Raji (cell line): ENCODE results near the gene EMILIN2.

ENCODE experiments used
- POLR2A ChIP-seq: IDR thresholded peaks from 2 replicates; pipeline ENCODE4 v1.6.1; 2011; ENCODE audit warnings: low read depth, low read length, control low read depth; ENCODE audit not compliant: insufficient read depth

The EMILIN2 gene

DNA sequence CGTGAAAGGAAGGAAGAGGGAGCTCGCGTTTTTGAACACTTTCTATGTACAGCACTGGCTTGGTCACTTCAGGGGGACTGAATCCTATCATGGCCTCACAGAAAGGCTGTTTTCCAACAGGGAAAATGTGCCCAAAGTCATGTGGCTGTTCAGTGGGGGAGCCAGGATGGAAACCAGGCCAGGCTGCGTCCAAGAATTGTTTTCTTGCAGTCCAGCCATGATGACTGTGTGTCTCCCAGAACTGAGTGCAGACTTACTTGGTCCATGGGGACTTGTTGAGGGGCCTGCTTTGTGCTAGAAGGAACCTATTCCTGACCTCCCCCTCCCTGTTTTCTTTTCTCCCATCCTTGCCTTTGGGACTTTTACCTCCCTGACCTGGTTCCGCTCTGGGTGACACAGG is 46.9 kb downstream of the EMILIN2 start:
- no peak for TF ChIP-seq POLR2A

DNA sequence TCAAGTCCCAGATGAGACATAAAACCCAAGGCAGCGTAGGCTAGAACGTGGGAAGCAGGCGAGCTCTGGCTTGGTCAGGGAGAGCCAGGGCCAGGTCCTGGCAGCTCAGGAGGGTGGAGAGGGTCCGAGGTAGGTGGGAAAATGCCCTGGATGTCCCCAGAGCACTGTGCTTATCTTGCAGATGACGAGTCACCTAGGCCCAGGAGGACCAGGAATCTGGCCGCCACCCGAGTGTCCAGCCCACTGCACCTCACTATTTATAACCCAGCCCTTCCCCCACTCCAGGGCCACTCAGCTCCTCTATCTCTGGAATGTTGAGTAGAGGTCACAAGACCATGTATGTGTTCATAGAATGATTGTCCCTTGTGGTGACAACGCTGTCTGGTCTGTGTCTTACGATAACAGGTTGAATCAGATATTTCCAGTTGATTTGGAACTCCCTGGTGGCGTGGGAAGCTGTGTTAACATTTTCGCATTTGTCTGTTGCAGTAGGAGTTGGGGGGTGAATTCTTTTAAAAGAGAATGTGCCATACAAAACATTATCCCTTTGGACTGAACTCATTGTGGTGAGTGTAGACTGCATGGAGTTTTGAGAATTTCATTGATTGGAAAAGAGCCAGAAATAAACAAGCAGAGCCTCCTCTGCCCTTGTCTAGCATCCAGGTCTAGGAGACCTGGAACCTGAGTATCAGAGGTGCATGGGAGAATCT is 47.5 kb downstream of the EMILIN2 start:
- no peak for TF ChIP-seq POLR2A

DNA sequence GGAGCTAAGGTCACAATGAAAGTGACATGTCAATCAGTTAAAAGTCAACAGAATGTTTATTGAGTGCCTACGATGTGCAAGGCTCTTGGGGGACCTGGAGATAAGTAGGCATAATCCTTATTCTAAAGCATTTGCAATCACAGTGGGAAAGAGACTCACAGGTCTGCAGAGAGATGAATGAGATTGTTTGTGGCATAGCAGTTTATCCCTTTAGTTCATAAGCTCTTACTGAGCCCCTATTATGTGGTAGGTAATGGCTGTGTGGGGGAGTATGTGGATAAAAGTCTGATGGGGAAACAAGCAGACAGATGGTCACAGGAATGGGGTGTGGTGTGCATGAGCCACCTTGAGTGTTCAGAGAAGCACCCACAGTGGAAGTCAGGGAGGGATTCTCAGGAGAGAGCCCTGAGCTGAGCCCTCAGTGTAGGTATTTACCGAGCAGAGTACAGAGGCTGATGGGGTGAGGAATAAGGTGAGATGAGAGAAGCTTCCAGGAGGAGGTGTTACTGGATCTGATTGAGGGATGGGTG is 48.1 kb downstream of the EMILIN2 start:
- no peak for TF ChIP-seq POLR2A

DNA sequence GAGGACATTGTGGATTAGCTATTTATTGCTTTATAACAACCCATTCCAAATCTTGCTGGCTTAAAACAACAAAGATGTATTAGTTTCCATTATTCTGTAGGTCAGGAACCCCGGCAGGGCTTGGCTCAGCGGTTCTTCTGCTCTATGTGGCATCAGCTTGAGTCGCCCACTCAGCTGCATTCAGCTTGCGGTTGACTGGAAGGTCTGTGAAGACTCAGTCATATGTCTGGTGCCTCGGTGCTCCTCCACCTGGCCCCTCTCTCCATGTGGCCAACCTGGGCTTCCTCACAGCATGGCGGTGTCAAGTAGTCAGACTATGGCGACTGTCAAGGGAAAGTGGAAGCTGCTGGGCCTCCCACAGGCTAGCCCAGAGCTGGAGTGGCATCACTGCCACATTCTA is 48.6 kb downstream of the EMILIN2 start:
- no peak for TF ChIP-seq POLR2A

DNA sequence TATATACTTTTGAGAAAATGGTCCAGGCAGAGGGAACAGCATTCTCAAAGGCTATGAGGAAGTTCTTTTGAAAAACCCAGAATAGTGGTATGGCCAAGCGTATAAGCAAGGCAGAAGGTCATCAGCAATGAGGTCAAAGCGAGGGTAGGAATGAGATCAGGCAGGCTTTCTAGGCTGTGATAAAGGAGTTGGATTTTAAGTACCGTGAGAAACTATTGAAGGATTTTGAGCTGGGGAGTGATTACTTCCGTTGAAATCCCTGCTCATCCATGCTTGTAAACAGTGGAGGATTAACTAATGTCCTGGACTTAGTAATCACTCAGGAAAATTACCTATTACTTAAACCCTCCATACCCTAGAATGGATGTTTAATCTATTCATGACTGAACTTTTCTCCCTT is 50.2 kb downstream of the EMILIN2 start:
- TF ChIP-seq POLR2A = no peak

DNA sequence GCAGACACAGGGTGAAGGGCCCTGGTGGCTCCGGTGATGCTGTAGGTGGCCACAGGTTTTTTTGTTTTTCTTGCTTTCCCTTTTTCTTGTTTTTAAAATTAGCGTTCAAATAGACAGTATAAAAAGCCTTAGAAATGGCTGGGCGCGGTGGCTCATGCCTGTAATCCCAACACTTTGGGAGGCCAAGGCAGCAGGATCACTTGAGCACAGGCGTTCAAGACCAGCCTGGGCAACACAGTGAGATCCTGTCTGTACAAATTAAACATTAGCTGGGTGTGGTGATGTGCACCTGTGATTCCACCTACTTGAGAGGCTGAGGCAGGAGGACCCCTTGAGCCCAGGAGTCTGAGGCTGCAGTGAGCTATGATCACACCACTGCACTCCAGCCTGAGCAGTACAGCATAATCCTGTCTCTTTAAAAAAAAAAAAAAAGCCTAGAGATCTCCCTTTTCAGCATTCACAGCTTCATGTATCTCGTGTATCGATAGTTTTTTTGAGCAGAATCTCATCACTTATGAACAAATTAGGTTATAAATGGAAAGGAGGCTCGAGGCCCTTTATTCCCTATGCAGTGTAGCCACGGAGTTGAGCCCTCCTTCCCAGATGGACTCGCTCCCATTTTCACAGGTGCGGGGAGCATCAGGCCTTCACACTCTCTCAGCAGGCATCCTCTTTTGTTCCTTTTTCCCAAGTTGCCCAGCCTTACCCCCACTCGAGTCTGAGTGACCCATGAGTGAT is 50.8 kb downstream of the EMILIN2 start:
- no peak for TF ChIP-seq POLR2A

DNA sequence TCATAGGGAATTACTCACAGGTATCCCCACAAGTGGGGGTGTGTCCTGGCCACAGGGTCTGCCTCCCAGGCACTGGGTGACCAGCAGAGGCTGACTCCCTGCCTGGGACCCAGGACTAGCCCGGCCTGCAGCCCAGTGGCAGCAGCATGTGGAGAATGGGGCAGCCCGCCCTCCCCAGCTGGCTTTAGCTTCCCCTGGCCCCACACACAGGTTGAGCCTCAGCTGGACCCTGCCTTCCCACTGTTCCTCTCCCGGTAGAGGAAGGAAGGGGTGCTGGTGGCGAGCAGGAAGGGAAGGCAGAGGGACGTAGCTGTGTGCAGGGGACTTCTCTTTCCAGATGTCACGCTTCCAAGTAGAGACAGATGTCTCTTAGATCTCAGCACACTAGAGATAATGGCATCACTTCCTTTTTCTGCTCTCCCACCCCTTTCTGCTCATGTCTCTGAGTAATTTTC is 51.4 kb downstream of the EMILIN2 start:
- TF ChIP-seq POLR2A = no peak

DNA sequence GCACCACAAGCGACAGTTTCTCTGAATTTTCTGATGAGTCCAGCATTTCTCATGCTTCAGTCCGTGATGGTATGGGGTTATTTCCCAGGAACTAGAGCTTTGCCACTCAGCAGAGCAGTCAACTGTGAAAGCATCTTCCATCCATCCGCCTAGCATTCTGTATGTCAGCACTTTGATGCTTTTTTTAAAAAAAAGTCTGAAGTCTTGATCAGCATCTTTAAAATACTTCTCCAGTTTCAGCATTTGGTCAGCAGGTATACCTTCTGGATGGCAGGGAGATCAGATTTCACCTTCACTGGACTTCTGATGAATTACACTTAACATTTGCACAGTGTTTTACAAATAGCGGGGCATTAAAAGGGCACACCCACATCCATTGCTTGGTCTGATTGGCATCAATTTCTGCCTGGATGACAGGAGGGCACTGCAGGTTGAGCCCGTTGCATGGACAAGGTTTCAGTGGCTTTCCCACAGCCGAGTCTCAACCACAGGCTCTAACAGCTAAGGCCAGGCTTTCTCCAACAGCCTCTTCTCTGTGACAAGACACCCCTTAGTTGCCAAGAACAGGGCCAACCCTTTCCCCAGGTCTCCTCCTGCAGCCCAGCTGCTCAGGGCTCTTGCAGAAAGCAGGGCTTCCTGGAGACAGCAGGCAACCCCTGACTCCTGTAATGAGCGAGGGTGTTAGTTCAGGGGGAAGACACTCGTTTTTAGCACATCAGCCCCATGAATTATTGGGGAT is 54.0 kb downstream of the EMILIN2 start:
- TF ChIP-seq POLR2A = no peak

DNA sequence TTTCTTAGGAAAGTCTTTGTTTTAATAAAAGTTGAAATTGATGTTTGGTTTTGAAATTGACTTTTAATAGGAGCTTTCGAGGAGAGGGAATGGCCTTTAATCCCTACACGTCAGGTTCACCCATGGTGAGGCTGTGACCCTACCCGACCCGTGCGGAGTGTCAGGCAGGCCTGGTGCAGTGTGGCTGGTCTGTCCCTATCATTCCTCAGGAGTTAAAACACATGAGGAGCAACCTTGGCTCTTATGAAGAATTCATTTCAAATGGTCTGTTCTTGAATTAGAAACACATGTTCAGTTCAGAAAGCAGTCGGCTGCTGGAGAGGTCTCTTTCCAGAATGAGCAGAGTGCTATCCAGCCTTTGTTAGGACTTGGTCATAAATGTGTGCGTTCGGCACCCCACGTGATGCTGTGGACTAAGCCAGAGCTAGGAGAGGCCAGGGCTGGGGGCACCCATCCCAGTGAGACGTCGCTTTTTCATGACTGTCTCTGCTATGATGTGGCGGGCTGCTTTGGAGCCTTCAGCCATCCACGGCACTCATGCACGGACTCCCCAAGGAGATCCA is 54.7 kb downstream of the EMILIN2 start:
- TF ChIP-seq POLR2A = no peak

DNA sequence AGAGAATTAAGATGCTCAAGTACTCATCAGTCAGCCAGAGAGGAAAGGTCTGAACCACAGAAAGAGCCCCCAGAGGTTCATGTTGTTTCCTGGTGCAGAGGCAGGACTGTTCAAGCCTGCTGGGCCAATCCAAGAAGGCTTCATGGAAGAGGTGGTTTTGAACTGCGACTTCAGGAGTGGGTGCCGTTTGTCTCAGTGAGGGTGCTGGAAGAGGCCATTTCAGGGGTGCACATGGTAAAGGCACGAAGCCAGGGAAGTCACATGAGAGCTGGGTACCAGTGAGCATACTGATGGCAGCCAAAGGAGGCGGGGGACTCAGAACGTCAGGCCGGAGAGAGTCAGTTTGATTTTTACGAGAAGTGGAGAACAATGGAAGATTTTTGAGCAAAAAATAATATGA is 55.5 kb downstream of the EMILIN2 start:
- TF ChIP-seq POLR2A = no peak

DNA sequence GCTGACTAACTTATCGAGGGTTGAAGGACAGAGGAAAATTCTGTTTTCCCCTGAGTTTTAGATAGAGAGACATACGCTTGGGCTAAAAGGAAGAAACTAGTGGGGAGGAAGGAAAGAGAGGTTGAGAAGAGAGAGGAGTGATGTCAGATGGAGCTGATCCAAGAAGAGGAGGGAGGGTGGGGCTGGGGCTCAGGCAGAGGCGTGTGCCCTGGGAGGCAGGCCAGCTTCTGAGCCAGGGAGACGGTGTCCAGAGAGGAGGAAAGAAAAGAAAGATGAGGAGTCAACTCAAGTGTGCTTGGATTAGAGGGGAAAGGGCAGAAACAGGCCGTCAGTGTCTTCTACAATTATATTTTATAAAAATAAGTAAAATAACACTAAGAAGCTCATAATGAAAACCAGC is 56.2 kb downstream of the EMILIN2 start:
- TF ChIP-seq POLR2A = no peak

DNA sequence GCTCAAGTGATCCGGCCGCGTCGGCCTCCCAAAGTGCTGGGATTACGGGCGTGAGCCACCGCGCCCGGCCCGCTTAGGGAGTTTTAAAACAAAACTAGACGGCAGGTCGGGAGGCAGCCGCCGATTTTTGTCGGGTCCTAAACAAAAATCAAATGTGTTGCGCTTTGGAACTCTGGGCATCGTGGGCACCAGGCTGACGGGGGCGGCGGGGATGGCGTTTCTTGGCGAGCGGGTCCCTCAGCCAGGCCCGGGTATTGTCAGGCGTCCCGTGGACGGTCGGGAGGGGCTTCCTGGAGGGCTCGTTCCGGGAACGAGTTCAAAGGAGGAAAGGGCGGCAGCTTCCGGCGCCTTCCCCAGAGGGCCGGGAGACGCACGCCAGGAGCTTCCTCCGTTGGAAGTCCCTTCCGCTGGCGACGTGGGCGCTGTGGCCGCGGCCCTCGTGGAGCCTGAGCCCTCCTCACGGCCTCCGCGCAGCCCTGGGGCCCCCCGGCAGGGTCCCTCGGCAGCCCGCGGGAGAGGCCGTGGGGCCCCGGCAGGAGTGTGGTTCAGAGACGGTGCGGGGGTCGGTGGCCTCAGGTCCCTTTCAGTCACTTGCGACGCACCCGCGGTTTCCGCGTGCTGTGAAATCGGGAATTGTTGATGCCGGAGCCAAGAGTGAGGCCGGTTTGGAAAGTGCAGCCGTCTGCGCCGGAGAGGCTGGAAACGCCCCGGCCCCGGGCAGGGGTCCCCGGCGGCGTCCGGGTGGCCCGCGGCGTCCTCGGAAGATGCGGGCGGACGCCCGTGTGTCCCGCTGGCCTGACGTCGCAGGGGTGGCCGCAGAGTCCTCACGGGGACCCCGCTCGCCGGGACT is 59.3 kb downstream of the EMILIN2 start:
- TF ChIP-seq POLR2A = no peak

DNA sequence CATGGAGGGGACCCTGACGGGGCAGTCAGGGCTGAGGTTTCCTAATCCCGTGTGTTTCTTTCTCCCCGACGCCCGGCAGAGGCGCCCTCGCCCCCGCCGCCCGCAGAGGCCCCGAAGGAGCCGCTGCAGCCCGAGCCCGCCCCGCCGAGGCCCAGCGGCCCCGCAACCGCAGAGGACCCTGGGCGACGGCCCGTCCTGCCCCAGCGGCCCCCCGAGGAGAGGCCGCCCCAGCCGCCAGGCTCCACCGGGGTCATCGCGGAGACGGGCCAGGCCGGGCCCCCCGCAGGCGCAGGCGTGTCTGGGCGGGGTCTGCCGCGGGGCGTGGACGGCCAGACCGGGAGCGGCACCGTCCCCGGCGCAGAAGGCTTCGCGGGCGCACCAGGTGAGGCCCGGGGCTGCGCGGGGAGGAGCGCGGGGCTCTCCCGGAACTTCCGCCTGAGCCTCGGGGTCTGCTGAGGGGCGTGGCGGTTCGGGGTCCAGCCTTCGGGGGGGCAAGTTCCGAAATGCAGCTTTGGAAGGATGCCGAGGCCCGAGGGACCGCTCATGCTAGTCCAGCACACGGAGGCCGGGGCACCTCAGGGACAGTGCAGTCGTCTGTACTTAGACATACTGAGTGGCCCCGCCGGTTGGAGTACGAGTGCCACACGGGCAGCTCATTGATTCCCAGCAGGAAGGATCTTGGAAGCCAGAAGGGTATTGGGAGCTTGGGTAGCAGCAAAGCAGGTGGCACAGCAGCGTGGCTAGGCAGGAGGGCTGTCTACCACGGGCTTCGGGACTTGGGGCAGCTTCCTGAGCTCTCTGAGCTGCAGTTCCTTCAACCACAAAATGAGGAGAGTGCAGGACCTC is 60.1 kb downstream of the EMILIN2 start:
- no peak for TF ChIP-seq POLR2A
